Type B pancreatic cell (in vitro differentiated cells): Measurements from ENCODE around the gene CD300A. TPM values are rescaled to one million over a fixed set of nuclear protein-coding genes. Genes with fewer than 3 reads are reported as not detected.
A peak's percentile ranks its signal among the peaks of the same experiment; 100 is the strongest.

Experiments
- DNase-seq: peaks from one replicate; pipeline ENCODE4 v3.0.0; 2021; ENCODE audit warnings: mixed read lengths; ENCODE audit not compliant: unreplicated experiment; ENCODE audit errors: extremely low spot score
- H3K27ac Mint-ChIP-seq: 2 replicates; pipeline ENCODE4 v1.8.0; 2021; ENCODE audit warnings: mild to moderate bottlenecking, mixed read lengths
- H3K27me3 Mint-ChIP-seq: 2 replicates; pipeline ENCODE4 v1.8.0; 2021; ENCODE audit warnings: mixed read lengths
- H3K36me3 Mint-ChIP-seq: 2 replicates; pipeline ENCODE4 v1.8.0; 2021; ENCODE audit warnings: mixed read lengths
- H3K4me1 Mint-ChIP-seq: one replicate; pipeline ENCODE4 v1.8.0; 2021; ENCODE audit warnings: mixed read lengths; ENCODE audit not compliant: unreplicated experiment
- H3K4me3 Mint-ChIP-seq: 2 replicates; pipeline ENCODE4 v1.8.0; 2021; ENCODE audit warnings: mild to moderate bottlenecking, mixed read lengths
- H3K9me3 Mint-ChIP-seq: 2 replicates; pipeline ENCODE4 v1.8.0; 2021; ENCODE audit warnings: mixed read lengths
- total RNA-seq: library from RNA; stranded (reverse); gene quantifications from 2 replicates; pipeline ENCODE4 v1.2.1, GENCODE V29; 2021; ENCODE audit warnings: low replicate concordance
- TF ChIP-seq, protein P1 (sequence below): fragments of 200-600 bp; sonication (generic); conservative IDR thresholded peaks from 2 replicates; pipeline ENCODE4 v1.5.0; 2021; ENCODE audit warnings: antibody characterized with exemption, mild to moderate bottlenecking

CD300A gene
- total RNA-seq, 1 donor from 2014 or later, result 0.43 TPM

DNA sequence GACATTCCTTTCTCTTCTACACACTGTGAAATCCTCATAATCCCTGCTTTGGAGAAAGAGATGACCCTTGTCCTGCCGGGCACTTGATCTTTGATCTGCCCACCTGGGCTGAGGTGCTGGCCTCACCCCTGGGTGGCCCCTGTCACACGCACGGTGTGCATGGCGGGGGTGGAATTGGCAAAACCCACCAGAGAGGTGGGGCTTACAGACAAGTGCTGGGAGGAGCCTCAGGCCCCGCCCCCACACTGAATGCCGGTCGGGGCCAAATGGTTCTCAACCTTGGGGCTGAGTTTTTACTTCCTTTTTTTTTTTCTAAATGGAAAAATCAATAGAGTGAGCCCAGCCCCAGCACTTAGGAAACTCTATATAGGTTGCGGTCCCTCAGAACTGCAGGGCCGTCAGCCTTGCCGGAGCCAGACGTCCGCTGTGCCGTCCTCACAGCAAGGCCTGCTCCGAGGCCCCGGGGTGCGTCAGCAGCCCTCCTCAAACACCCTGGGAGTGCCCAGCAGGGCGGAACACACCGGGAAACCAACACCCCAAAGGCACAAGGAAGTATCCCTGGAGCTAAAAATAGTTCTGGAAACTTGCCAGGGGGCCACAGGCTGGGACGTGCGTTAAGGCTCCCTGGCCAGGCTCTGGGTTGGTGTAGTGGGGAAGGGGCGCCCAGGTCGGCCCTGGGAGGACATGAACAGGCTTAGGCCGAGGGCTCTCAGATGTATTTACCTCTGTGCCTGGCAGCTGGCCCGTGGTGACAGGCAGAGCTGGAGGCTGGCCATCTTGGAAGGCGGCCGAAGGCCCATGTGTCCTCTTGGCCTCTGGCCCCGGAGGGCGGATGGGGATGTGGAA lies 23.5 kb upstream of the CD300A start:
- Mint-ChIP-seq H3K9me3 (no peaks in the 10 kb centered on the region), H3K4me1 (peaks cover 8% of the 10 kb centered on the region), H3K36me3 (peaks cover 10% of the 10 kb centered on the region), H3K27me3 (no peaks in the 10 kb centered on the region), H3K4me3 (peak overlapping the region; percentile 45), H3K27ac (peak overlapping the region; percentile 82)
- no peak for DNase-seq
- TF ChIP-seq, protein P1, sequence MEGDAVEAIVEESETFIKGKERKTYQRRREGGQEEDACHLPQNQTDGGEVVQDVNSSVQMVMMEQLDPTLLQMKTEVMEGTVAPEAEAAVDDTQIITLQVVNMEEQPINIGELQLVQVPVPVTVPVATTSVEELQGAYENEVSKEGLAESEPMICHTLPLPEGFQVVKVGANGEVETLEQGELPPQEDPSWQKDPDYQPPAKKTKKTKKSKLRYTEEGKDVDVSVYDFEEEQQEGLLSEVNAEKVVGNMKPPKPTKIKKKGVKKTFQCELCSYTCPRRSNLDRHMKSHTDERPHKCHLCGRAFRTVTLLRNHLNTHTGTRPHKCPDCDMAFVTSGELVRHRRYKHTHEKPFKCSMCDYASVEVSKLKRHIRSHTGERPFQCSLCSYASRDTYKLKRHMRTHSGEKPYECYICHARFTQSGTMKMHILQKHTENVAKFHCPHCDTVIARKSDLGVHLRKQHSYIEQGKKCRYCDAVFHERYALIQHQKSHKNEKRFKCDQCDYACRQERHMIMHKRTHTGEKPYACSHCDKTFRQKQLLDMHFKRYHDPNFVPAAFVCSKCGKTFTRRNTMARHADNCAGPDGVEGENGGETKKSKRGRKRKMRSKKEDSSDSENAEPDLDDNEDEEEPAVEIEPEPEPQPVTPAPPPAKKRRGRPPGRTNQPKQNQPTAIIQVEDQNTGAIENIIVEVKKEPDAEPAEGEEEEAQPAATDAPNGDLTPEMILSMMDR, result no peak

DNA sequence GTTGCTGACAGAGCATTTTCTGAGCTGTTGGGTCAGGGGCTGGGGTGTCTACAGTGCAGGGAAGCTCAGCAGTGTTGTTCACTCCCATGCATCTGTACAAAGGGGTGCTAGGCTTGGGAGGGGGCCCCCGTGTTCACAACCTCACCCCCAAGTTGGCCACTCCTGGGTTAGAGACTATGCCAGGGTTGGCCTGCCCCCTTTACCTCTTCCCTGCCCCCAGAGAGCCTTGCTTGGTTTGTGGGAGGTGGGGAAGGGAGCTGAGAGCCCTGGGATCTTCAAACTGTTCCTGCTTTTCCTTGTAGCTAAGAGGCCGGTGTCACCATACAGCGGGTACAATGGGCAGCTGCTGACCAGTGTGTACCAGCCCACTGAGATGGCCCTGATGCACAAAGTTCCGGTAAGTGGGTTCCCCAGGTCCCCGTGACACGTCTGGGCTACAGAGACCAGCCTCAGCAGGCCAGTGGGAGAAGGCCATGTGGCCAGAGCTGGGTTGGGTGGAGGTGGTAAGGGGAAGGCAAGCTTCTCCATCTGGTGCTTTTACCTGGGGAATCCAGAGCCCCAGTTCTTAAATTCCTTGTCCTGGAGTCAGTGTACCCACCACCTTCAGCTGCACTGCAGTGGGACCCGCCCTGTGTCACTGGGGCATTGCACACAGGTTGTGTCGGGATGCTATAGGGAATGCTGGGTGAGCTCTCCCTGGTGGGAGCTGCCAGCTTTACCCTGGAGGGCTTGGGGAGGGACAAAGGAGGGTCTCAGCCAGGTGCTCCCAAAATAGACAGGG lies 22.7 kb upstream of the CD300A start:
- TF ChIP-seq, protein P1, result no peak
- no peak overlapping the region for H3K4me3 Mint-ChIP-seq
- peaks cover 8% of the 10 kb centered on the region for H3K4me1 Mint-ChIP-seq
- no peaks in the 10 kb centered on the region for H3K27me3 Mint-ChIP-seq
- no peak overlapping the region for H3K27ac Mint-ChIP-seq
- H3K36me3 Mint-ChIP-seq, result peaks cover 10% of the 10 kb centered on the region
- H3K9me3 Mint-ChIP-seq, result no peaks in the 10 kb centered on the region
- no peak for DNase-seq

DNA sequence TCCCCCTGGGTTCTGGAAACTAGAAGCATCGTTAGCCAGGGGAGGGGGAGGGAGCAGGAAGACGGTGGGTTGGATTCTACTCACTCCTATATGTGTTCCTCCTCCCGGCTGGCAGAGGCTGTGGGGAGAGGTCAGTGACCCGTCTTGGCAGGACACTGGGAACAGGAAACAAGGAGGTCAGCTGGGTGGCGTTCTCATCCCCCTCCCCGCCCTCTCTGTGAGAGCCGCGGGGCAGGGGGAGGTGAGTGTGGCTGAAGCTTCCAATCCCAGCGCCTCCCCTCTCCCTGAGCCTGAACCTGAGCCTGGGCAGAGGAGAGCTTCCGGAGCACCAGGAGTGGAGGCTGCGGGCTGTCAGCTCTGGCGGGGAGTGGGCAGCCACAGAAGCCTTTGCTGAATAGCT lies 22.0 kb upstream of the CD300A start:
- Mint-ChIP-seq H3K4me3 (no peak overlapping the region), H3K27ac (no peak overlapping the region), H3K36me3 (peaks cover 10% of the 10 kb centered on the region), H3K27me3 (no peaks in the 10 kb centered on the region), H3K9me3 (no peaks in the 10 kb centered on the region), H3K4me1 (peaks cover 8% of the 10 kb centered on the region)
- TF ChIP-seq, protein P1, result no peak
- DNase-seq, result no peak

DNA sequence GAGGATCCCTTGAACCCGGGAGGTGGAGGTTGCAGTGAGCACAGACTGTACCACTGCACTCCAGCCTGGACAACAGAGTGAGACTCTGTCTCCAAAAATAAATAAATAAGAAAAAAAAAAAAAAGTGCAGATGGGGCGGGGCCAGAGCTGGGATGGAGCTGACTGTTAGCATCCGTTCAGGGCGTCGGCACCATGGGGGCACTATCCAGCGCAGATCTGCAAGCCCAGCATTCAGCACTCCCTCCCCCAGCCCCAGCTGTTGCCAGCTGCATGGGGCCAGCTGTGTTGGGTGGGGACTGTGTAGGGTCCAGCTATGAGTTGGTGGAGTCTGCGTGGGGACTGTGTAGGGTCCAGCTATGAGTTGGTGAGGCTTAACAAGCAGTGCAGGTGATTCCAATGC lies 21.3 kb upstream of the CD300A start:
- Mint-ChIP-seq H3K27ac (no peak overlapping the region), H3K9me3 (no peaks in the 10 kb centered on the region), H3K4me1 (peaks cover 8% of the 10 kb centered on the region), H3K36me3 (peaks cover 7% of the 10 kb centered on the region), H3K4me3 (no peak overlapping the region), H3K27me3 (no peaks in the 10 kb centered on the region)
- TF ChIP-seq, protein P1, result no peak
- DNase-seq, result no peak

DNA sequence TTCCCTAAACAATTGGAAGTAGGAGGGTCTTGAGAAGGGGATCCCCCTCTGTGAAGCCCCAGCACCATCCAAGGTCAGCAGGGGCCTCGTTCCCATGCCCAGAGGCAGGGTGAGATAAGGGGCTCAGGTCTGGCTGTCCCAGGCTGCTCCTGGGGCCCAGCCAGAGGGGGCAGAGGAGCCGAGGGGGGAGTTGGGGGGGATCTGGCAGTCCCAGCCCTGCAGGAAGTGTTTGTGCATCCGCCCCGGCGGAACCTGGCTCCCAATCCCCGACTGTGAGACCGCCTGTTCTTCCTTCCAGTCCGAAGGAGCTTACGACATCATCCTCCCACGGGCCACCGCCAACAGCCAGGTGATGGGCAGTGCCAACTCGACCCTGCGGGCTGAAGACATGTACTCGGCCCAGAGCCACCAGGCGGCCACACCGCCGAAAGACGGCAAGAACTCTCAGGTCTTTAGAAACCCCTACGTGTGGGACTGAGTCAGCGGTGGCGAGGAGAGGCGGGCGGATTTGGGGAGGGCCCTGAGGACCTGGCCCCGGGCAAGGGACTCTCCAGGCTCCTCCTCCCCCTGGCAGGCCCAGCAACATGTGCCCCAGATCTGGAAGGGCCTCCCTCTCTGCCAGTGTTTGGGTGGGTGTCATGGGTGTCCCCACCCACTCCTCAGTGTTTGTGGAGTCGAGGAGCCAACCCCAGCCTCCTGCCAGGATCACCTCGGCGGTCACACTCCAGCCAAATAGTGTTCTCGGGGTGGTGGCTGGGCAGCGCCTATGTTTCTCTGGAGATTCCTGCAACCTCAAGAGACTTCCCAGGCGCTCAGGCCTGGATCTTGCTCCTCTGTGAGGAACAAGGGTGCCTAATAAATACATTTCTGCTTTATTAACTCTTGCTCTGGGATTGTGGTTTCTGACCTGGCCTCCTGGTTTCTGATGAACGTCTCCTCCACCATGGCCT lies 19.6 kb upstream of the CD300A start:
- H3K9me3 Mint-ChIP-seq, result no peaks in the 10 kb centered on the region
- peaks cover 3% of the 10 kb centered on the region for H3K36me3 Mint-ChIP-seq
- no peak overlapping the region for H3K4me3 Mint-ChIP-seq
- DNase-seq, result no peak
- TF ChIP-seq, protein P1, result no peak
- no peak overlapping the region for H3K27ac Mint-ChIP-seq
- peaks cover 14% of the 10 kb centered on the region for H3K4me1 Mint-ChIP-seq
- peaks cover 5% of the 10 kb centered on the region for H3K27me3 Mint-ChIP-seq
